Natural killer cell treated with Interleukin-12 subunit alpha and Interleukin-12 subunit beta and Interleukin-15 and Interleukin-18, amount 100 ng/mL, for 72 hours (primary cell): ENCODE data around the gene SLC16A10. TPM values are rescaled to one million over a fixed set of nuclear protein-coding genes. Genes with fewer than 3 reads are reported as not detected.
"Not testable (repeated sequence)": the region's sequence is repeated elsewhere in the genome, so short reads cannot be mapped to it uniquely, and the experiment has no call there.

Experiments
- ATAC-seq, 2 donors: fragments of 150-1000 bp; cut with Tn5 transposase in 1 of 2; sonication (Bioruptor Pico), chemical (Tn5 transposase) in 1 of 2; 2 replicates each; pipeline ENCODE4 v1.10.0; 2021
- DNase-seq: peaks from one replicate; pipeline ENCODE4 v3.0.0; 2022; ENCODE audit warnings: low spot score
- H3K27ac Mint-ChIP-seq, 2 donors: 1 replicate in 1 of 2; 2 replicates in 1 of 2; pipeline ENCODE4 v1.8.0; 2022; ENCODE audit warnings: mixed read lengths in 2 of 2, mild to moderate bottlenecking in 1 of 2, moderate library complexity in 1 of 2
- H3K27me3 Mint-ChIP-seq, 2 donors: 1 replicate in 1 of 2; 2 replicates in 1 of 2; pipeline ENCODE4 v1.8.0; 2022; ENCODE audit warnings: mixed read lengths in 2 of 2
- H3K36me3 Mint-ChIP-seq: one replicate; pipeline ENCODE4 v1.8.0; 2022; ENCODE audit warnings: mixed read lengths
- H3K4me1 Mint-ChIP-seq, 2 donors: 1 replicate in 1 of 2; 2 replicates in 1 of 2; pipeline ENCODE4 v1.8.0; 2022; ENCODE audit warnings: low read depth in 2 of 2, mixed read lengths in 2 of 2, mild to moderate bottlenecking in 1 of 2
- H3K4me3 Mint-ChIP-seq: one replicate; pipeline ENCODE4 v1.8.0; 2022; ENCODE audit warnings: mixed read lengths
- H3K9me3 Mint-ChIP-seq: 2 replicates; pipeline ENCODE4 v1.8.0; 2022; ENCODE audit warnings: mixed read lengths
- total RNA-seq, 2 donors: library from RNA; stranded (reverse); gene quantifications; one replicate each; pipeline ENCODE4 v1.2.3, GENCODE V29; 2022

SLC16A10 gene
- total RNA-seq, 2 donors from 2014 or later = 0.48 to 0.59 TPM

- DNase-seq = no peak
Observed at GRCh38 chr6:111129013-111129412, 41.7 kb downstream of the SLC16A10 start.

GRCh38 chr6:111131018-111131417, 43.7 kb downstream of the SLC16A10 start:
- H3K36me3 Mint-ChIP-seq, H3K27ac Mint-ChIP-seq, DNase-seq, ATAC-seq, H3K4me1 Mint-ChIP-seq, H3K9me3 Mint-ChIP-seq, H3K4me3 Mint-ChIP-seq: not testable (repeated sequence)
- H3K27me3 Mint-ChIP-seq = peaks cover 8 to 22% of the 10 kb centered on the region in 2 donors

More at GRCh38 chr6:111129013-111129412, 41.7 kb downstream of the SLC16A10 start:
- Mint-ChIP-seq H3K36me3 (no peaks in the 10 kb centered on the region), H3K4me3 (no peak overlapping the region), H3K9me3 (no peaks in the 10 kb centered on the region), H3K27ac (no peak overlapping the region), H3K4me1 (no peaks in the 10 kb centered on the region), H3K27me3 (peaks cover 8 to 22% of the 10 kb centered on the region in 2 donors)
- no peak for ATAC-seq

GRCh38 chr6:111132669-111133068, 45.4 kb downstream of the SLC16A10 start:
- peaks cover 3 to 13% of the 10 kb centered on the region in 2 donors for H3K27me3 Mint-ChIP-seq
- not testable (repeated sequence) for ATAC-seq, H3K27ac Mint-ChIP-seq, H3K36me3 Mint-ChIP-seq, H3K4me1 Mint-ChIP-seq, H3K9me3 Mint-ChIP-seq, DNase-seq, H3K4me3 Mint-ChIP-seq

DNA sequence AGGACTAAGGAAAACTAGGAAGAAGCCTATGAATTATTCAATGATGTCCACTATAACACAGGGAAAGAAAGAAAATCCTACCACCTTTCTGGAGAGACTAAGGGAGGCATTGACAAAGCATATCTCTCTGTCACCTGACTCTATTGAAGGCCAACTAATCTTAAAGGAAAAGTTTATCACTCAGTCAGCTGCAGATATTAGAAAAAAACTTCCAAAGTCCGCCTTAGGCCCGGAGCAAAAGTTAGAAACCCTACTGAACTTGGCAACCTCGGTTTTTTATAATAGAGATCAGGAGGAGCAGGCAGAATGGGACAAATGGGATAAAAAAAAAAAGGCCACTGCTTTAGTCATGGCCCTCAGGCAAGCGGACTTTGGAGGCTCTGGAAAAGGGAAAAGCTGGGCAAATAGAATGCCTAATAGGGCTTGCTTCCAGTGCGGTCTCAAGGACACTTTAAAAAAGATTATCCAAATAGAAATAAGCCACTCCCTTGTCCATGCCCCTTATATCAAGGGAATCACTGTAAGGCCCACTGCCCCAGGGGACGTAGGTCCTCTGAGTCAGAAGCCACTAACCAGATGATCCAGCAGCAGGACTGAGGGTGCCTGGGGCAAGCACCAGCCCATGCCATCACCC, 47.0 kb downstream of the SLC16A10 start:
- H3K27me3 Mint-ChIP-seq, H3K4me1 Mint-ChIP-seq, H3K27ac Mint-ChIP-seq, H3K4me3 Mint-ChIP-seq, ATAC-seq, H3K9me3 Mint-ChIP-seq, DNase-seq, H3K36me3 Mint-ChIP-seq: not testable (repeated sequence)

DNA sequence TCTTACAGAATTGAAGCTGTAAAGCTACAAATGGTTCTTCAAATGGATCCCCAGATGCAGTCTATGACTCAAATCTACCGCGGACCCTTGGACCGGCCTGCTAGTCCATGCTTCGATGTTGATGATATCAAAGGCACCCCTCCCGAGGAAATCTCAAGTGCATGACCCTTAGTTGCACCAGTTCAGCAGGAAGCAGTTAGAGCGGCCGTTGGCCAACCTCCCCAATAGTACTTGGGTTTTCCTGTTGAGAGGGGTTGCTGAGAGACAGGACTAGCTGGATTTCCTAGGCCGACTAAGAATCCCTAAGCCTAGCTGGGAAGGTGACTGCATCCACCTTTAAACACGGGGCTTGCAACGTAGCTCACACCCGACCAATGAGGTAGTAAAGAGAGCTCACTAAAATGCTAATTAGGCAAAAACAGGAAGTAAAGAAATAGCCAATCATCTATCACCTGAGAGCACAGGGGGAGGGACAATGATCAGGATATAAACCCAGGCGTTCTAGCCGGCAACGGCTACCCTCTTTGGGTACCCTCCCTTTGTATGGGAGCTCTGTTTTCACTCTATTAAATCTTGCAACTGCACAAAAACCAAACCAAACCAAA, 50.3 kb downstream of the SLC16A10 start:
- H3K27me3 Mint-ChIP-seq, DNase-seq, H3K27ac Mint-ChIP-seq, H3K9me3 Mint-ChIP-seq, H3K36me3 Mint-ChIP-seq, H3K4me3 Mint-ChIP-seq, H3K4me1 Mint-ChIP-seq, ATAC-seq: not testable (repeated sequence)

GRCh38 chr6:111147440-111147839, 60.1 kb downstream of the SLC16A10 start:
- H3K27me3 Mint-ChIP-seq = peaks cover 13 to 15% of the 10 kb centered on the region in 2 donors
- no peak overlapping the region for H3K27ac Mint-ChIP-seq
- no peaks in the 10 kb centered on the region for H3K9me3 Mint-ChIP-seq

DNA sequence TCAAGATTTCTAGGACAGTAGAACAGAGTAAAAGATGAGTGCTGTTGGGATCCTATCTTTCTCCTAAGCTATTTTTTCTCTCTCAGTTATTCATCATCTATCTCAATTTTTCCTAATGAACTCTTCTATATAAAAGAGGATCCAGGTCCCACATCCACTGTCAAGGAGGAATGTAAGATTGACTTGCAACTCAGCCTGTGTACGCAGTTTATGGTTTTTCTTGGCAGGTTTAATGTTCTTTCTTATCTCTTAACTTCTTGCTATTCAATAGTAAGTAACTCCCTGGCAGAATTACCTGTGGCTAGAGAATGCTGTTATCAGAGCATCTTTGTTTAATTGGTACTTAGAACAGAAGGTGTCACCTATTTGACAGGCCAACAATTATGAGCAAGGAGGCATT, 60.8 kb downstream of the SLC16A10 start:
- H3K27ac Mint-ChIP-seq = no peak overlapping the region
- no peaks in the 10 kb centered on the region for H3K4me1 Mint-ChIP-seq
- ATAC-seq (no peak), DNase-seq (no peak)
- no peak overlapping the region for H3K4me3 Mint-ChIP-seq
- H3K27me3 Mint-ChIP-seq = peaks cover 19 to 22% of the 10 kb centered on the region in 2 donors
- peaks cover 4% of the 10 kb centered on the region for H3K36me3 Mint-ChIP-seq
- H3K9me3 Mint-ChIP-seq = no peaks in the 10 kb centered on the region

More at GRCh38 chr6:111147440-111147839, 60.1 kb downstream of the SLC16A10 start:
- ATAC-seq = no peak
- Mint-ChIP-seq H3K4me3 (no peak overlapping the region), H3K36me3 (no peaks in the 10 kb centered on the region), H3K4me1 (no peaks in the 10 kb centered on the region)
- DNase-seq = no peak

- DNase-seq = no peak
- Mint-ChIP-seq H3K4me3 (no peak overlapping the region), H3K27ac (no peak overlapping the region), H3K36me3 (peaks cover 4% of the 10 kb centered on the region), H3K9me3 (no peaks in the 10 kb centered on the region), H3K4me1 (no peaks in the 10 kb centered on the region), H3K27me3 (peaks cover 25 to 36% of the 10 kb centered on the region in 2 donors)
- no peak for ATAC-seq
Observed at GRCh38 chr6:111150577-111150976, 63.3 kb downstream of the SLC16A10 start.

DNA sequence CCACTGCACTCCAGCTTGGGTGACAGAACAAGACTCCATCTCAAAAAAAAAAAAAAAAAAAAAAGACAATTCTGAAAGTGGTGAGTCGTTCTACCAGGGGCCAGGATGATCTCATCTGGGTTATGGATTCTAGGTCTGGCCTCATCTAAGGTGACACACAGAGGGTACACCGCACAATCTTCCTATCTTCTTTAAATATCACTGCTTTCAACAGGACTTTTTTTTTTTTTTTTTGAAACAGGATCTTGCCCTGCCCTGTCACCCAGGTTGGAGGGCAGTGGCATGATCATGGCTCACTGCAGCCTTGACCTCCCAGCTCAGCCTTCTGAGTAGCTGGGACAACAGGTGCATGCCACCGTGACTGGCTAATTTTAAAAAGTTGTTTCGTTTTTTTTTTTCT, 67.7 kb downstream of the SLC16A10 start:
- Mint-ChIP-seq H3K27ac (no peak overlapping the region), H3K36me3 (peaks cover 4% of the 10 kb centered on the region), H3K27me3 (peaks cover 29 to 44% of the 10 kb centered on the region in 2 donors), H3K9me3 (no peaks in the 10 kb centered on the region), H3K4me3 (no peak overlapping the region), H3K4me1 (peaks cover 7 to 10% of the 10 kb centered on the region in 2 donors)
- ATAC-seq (peak; percentile 43 to 50), DNase-seq (no peak)

DNA sequence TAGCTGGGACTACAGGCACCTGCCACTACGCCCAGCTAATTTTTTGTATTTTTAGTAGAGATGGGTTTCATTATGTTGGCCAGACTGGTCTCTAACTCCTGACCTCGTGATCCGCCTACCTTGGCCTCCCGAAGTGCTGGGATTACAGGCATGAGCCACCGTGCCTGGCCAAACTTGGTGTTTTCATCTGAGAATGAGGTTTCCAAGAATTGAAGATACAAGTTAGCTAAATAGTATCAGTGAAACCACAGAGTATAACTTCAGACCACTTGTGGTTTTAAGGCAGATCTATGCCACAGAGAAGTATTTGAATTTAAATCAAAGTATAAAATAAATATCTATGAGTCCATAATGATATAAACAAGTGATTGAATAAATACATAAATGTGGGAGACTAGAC, 70.1 kb downstream of the SLC16A10 start:
- H3K9me3 Mint-ChIP-seq = no peaks in the 10 kb centered on the region
- no peak overlapping the region for H3K4me3 Mint-ChIP-seq
- DNase-seq (no peak), ATAC-seq (peak in 1 of 2 donors; percentile 77)
- H3K36me3 Mint-ChIP-seq = peaks cover 9% of the 10 kb centered on the region
- H3K27me3 Mint-ChIP-seq = peaks cover 18 to 30% of the 10 kb centered on the region in 2 donors
- H3K27ac Mint-ChIP-seq = no peak overlapping the region
- peaks cover 7 to 14% of the 10 kb centered on the region in 2 donors for H3K4me1 Mint-ChIP-seq

DNA sequence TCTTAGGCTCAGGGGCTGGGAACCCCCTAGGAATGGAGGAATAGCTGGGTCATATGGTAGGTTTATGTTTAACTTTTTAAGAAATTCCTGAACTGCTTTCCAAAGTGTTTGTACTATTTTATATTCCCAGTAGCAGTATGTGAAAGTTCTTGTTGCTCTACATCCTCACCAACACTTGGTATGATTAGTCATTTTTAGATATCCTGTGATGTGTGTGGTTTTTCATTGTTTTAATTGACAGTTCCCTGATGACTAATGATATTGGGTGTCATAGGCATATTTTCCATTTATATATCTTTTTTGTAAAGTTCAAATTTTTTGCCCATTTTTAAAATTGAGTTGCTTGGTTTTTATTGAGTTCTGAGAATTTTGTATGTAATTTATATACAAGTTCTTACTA, 72.3 kb downstream of the SLC16A10 start:
- Mint-ChIP-seq H3K9me3 (no peaks in the 10 kb centered on the region), H3K4me3 (peak overlapping the region; percentile 15), H3K4me1 (peaks cover 7 to 14% of the 10 kb centered on the region in 2 donors), H3K36me3 (peaks cover 11% of the 10 kb centered on the region), H3K27ac (peak overlapping the region in 1 of 2 donors; percentile 28), H3K27me3 (peaks cover 9 to 14% of the 10 kb centered on the region in 2 donors)
- DNase-seq = no peak
- peak; percentile 63 to 65 for ATAC-seq

DNA sequence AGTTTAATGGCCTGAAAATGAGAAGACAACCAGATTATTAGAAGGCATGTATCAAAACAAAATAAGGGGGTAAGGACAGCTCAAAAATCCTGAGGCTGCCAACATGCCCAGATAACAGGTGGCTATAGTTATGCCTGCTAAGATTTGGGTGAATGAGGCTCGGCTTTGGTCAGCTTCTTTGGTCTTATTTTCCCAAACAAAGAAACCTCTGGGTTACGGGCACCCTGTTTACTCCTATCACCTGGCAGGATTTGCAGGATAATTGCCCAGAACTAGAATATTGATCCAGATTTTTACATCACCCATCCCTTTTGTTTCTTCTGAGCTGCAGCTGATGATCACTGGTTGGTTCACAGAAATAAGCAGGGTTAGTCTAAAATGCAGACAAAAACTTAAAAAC, 74.3 kb downstream of the SLC16A10 start:
- DNase-seq (no peak), ATAC-seq (no peak)
- H3K9me3 Mint-ChIP-seq = no peaks in the 10 kb centered on the region
- H3K27me3 Mint-ChIP-seq = peaks cover 0 to 2% of the 10 kb centered on the region in 2 donors
- peaks cover 11% of the 10 kb centered on the region for H3K36me3 Mint-ChIP-seq
- no peak overlapping the region for H3K27ac Mint-ChIP-seq
- no peak overlapping the region for H3K4me3 Mint-ChIP-seq
- H3K4me1 Mint-ChIP-seq = peaks cover 4 to 14% of the 10 kb centered on the region in 2 donors

DNA sequence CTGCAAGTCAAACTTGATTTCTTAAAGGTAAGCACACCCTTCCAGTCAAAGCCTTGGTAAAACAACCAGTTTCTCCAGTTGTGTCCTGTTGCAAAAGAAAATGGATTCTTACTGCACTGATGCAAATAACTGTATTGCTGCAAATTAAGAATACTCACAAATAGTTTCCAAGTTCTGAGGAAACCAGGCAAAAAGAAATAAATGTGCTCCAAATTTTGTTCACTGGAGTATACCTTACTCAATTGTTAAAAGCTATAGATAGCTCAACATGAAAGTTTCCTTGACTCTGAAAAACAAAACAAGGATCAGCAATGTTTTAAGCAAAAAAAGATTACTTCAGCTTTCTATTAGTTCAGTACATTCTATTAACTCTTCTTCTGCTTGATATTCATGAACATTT, 75.2 kb downstream of the SLC16A10 start:
- H3K36me3 Mint-ChIP-seq = peaks cover 11% of the 10 kb centered on the region
- DNase-seq (no peak), ATAC-seq (no peak)
- peaks cover 0 to 2% of the 10 kb centered on the region in 2 donors for H3K27me3 Mint-ChIP-seq
- H3K4me1 Mint-ChIP-seq = peaks cover 4 to 14% of the 10 kb centered on the region in 2 donors
- no peaks in the 10 kb centered on the region for H3K9me3 Mint-ChIP-seq
- H3K27ac Mint-ChIP-seq = no peak overlapping the region
- H3K4me3 Mint-ChIP-seq = no peak overlapping the region

GRCh38 chr6:111171577-111172400, 84.5 kb downstream of the SLC16A10 start:
- H3K27ac Mint-ChIP-seq = no peak overlapping the region
- no peaks in the 10 kb centered on the region for H3K9me3 Mint-ChIP-seq

More at GRCh38 chr6:111171577-111172400, 84.5 kb downstream of the SLC16A10 start:
- no peaks in the 10 kb centered on the region for H3K4me1 Mint-ChIP-seq
- no peak for ATAC-seq
- peaks cover 0 to 6% of the 10 kb centered on the region in 2 donors for H3K27me3 Mint-ChIP-seq
- no peak overlapping the region for H3K4me3 Mint-ChIP-seq
- no peak for DNase-seq
- H3K36me3 Mint-ChIP-seq = no peaks in the 10 kb centered on the region
